HEK293T (cell line): ENCODE results near the gene BEST4.

Experiments used
- BHLHE40 ChIP-seq: fragments of 450-650 bp; IDR thresholded peaks from 2 replicates; pipeline ENCODE4 v1.6.1; 2016; ENCODE audit warnings: mild to moderate bottlenecking, moderate library complexity, borderline replicate concordance
- FOXA1 ChIP-seq: fragments of 450-650 bp; IDR thresholded peaks from 2 replicates; pipeline ENCODE4 v1.6.1; 2016; ENCODE audit warnings: mild to moderate bottlenecking
- ZNF384 ChIP-seq: fragments of 450-650 bp; IDR thresholded peaks from 2 replicates; pipeline ENCODE4 v1.6.1; 2016

GRCh38 chr1:44808063-44808937 lies 20.3 kb upstream of the BEST4 start, which contains the start of gene BTBD19:
- TF ChIP-seq ZNF384 (no peak), FOXA1 (no peak), BHLHE40 (no peak)
